ENCODE results near the gene C16orf96. TPM values are rescaled to one million over a fixed set of nuclear protein-coding genes. Genes with fewer than 3 reads are reported as not detected.

The C16orf96 gene
- total and polyA plus RNA-seq, 2 of the 13 experiments (the other 11 are each of a cell fraction or from before 2014, with no cell fraction given), result 0.03 TPM; not detected in 1

DNA sequence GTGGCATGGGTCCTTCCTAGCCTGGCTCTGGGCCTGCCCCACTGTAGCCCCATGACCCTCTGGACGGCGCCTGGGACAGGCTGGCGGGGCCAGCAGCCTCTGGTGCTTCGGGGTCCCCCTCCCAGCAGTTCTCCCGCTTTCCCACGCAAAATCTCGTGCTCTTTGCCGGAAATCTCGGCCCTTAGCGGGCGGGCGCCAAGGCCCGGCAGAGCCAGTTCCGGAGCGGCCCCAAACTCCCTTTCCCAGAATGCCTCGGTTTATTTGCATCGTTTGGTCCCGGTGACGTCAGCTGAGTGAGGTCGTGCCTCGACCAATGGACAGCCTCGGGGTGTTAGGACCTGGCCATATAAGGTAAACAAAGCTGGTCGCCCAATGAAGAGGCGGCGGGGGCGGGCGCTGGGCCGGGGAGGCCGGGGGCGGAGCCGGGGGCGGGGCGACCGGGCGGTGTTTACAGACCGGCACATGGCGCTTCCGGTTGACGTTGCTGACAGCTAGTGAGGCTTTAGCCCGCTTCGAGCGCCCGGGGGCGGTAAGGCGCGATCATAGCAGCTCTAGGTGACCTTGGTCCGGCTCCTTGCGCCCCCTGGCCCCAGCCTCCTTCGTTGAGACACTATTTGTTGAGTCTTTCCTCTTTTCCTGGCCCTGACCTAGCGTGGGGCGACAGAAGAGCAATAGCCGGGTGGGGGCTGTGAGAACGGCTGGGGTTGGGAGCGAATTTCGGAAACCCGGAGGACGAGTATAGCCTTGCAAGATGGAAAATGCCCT is 60.1 kb downstream of the C16orf96 start (continued):
- TF ChIP-seq, protein P1, sequence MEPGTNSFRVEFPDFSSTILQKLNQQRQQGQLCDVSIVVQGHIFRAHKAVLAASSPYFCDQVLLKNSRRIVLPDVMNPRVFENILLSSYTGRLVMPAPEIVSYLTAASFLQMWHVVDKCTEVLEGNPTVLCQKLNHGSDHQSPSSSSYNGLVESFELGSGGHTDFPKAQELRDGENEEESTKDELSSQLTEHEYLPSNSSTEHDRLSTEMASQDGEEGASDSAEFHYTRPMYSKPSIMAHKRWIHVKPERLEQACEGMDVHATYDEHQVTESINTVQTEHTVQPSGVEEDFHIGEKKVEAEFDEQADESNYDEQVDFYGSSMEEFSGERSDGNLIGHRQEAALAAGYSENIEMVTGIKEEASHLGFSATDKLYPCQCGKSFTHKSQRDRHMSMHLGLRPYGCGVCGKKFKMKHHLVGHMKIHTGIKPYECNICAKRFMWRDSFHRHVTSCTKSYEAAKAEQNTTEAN (CRISPR knock-in tag; conservative IDR thresholded peaks at IDR 0.05), result peak; percentile 74
- TF ChIP-seq, protein P2, sequence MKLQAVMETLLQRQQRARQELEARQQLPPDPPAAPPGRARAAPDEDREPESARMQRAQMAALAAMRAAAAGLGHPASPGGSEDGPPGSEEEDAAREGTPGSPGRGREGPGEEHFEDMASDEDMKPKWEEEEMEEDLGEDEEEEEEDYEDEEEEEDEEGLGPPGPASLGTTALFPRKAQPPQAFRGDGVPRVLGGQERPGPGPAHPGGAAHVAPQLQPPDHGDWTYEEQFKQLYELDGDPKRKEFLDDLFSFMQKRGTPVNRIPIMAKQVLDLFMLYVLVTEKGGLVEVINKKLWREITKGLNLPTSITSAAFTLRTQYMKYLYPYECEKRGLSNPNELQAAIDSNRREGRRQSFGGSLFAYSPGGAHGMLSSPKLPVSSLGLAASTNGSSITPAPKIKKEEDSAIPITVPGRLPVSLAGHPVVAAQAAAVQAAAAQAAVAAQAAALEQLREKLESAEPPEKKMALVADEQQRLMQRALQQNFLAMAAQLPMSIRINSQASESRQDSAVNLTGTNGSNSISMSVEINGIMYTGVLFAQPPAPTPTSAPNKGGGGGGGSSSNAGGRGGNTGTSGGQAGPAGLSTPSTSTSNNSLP (IDR thresholded peaks at IDR 0.05; ENCODE audit: low read depth, low read length), result no peak; the same call in 1 of the 2 replicates
- TF ChIP-seq, protein P3, sequence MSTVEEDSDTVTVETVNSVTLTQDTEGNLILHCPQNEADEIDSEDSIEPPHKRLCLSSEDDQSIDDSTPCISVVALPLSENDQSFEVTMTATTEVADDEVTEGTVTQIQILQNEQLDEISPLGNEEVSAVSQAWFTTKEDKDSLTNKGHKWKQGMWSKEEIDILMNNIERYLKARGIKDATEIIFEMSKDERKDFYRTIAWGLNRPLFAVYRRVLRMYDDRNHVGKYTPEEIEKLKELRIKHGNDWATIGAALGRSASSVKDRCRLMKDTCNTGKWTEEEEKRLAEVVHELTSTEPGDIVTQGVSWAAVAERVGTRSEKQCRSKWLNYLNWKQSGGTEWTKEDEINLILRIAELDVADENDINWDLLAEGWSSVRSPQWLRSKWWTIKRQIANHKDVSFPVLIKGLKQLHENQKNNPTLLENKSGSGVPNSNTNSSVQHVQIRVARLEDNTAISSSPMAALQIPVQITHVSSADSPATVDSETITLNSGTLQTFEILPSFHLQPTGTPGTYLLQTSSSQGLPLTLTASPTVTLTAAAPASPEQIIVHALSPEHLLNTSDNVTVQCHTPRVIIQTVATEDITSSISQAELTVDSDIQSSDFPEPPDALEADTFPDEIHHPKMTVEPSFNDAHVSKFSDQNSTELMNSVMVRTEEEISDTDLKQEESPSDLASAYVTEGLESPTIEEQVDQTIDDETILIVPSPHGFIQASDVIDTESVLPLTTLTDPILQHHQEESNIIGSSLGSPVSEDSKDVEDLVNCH (CRISPR knock-in tag; IDR thresholded peaks at IDR 0.05), result no peak
- no peak; the same call in 1 of the 2 replicates for TF ChIP-seq ZFP37 (CRISPR knock-in tag; IDR thresholded peaks at IDR 0.05; ENCODE audit: borderline replicate concordance)
- TF ChIP-seq, protein P4, sequence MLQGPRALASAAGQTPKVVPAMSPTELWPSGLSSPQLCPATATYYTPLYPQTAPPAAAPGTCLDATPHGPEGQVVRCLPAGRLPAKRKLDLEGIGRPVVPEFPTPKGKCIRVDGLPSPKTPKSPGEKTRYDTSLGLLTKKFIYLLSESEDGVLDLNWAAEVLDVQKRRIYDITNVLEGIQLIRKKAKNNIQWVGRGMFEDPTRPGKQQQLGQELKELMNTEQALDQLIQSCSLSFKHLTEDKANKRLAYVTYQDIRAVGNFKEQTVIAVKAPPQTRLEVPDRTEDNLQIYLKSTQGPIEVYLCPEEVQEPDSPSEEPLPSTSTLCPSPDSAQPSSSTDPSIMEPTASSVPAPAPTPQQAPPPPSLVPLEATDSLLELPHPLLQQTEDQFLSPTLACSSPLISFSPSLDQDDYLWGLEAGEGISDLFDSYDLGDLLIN (CRISPR knock-in tag; IDR thresholded peaks at IDR 0.05; ENCODE audit: borderline replicate concordance), result no peak
- TF ChIP-seq IRF2 (CRISPR knock-in tag; IDR thresholded peaks at IDR 0.05), result no peak; the same call in 1 of the 2 replicates
- TF ChIP-seq, protein P5, sequence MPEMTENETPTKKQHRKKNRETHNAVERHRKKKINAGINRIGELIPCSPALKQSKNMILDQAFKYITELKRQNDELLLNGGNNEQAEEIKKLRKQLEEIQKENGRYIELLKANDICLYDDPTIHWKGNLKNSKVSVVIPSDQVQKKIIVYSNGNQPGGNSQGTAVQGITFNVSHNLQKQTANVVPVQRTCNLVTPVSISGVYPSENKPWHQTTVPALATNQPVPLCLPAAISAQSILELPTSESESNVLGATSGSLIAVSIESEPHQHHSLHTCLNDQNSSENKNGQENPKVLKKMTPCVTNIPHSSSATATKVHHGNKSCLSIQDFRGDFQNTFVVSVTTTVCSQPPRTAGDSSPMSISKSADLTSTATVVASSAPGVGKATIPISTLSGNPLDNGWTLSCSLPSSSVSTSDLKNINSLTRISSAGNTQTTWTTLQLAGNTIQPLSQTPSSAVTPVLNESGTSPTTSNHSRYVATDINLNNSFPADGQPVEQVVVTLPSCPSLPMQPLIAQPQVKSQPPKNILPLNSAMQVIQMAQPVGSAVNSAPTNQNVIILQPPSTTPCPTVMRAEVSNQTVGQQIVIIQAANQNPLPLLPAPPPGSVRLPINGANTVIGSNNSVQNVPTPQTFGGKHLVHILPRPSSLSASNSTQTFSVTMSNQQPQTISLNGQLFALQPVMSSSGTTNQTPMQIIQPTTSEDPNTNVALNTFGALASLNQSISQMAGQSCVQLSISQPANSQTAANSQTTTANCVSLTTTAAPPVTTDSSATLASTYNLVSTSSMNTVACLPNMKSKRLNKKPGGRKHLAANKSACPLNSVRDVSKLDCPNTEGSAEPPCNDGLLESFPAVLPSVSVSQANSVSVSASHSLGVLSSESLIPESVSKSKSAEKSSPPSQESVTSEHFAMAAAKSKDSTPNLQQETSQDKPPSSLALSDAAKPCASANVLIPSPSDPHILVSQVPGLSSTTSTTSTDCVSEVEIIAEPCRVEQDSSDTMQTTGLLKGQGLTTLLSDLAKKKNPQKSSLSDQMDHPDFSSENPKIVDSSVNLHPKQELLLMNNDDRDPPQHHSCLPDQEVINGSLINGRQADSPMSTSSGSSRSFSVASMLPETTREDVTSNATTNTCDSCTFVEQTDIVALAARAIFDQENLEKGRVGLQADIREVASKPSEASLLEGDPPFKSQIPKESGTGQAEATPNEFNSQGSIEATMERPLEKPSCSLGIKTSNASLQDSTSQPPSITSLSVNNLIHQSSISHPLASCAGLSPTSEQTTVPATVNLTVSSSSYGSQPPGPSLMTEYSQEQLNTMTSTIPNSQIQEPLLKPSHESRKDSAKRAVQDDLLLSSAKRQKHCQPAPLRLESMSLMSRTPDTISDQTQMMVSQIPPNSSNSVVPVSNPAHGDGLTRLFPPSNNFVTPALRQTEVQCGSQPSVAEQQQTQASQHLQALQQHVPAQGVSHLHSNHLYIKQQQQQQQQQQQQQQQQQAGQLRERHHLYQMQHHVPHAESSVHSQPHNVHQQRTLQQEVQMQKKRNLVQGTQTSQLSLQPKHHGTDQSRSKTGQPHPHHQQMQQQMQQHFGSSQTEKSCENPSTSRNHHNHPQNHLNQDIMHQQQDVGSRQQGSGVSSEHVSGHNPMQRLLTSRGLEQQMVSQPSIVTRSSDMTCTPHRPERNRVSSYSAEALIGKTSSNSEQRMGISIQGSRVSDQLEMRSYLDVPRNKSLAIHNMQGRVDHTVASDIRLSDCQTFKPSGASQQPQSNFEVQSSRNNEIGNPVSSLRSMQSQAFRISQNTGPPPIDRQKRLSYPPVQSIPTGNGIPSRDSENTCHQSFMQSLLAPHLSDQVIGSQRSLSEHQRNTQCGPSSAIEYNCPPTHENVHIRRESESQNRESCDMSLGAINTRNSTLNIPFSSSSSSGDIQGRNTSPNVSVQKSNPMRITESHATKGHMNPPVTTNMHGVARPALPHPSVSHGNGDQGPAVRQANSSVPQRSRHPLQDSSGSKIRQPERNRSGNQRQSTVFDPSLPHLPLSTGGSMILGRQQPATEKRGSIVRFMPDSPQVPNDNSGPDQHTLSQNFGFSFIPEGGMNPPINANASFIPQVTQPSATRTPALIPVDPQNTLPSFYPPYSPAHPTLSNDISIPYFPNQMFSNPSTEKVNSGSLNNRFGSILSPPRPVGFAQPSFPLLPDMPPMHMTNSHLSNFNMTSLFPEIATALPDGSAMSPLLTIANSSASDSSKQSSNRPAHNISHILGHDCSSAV (CRISPR knock-in tag; IDR thresholded peaks at IDR 0.05; ENCODE audit: borderline replicate concordance), result no peak
- TF ChIP-seq, protein P6, sequence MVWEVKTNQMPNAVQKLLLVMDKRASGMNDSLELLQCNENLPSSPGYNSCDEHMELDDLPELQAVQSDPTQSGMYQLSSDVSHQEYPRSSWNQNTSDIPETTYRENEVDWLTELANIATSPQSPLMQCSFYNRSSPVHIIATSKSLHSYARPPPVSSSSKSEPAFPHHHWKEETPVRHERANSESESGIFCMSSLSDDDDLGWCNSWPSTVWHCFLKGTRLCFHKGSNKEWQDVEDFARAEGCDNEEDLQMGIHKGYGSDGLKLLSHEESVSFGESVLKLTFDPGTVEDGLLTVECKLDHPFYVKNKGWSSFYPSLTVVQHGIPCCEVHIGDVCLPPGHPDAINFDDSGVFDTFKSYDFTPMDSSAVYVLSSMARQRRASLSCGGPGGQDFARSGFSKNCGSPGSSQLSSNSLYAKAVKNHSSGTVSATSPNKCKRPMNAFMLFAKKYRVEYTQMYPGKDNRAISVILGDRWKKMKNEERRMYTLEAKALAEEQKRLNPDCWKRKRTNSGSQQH (CRISPR knock-in tag; IDR thresholded peaks at IDR 0.05; ENCODE audit: low read depth), result no peak

Data from HepG2 (cell line).